Naive thymus-derived CD8-positive, alpha-beta T cell (primary cell): ENCODE data around the gene ABCD1. TPM values are rescaled to one million over a fixed set of nuclear protein-coding genes. Genes with fewer than 3 reads are reported as not detected.
"Not testable (repeated sequence)": the region's sequence is repeated elsewhere in the genome, so short reads cannot be mapped to it uniquely, and the experiment has no call there.

Experiments used
- ATAC-seq, 2 donors: fragments of 150-1000 bp; cut with Tn5 transposase in 1 of 2; sonication (Bioruptor Pico), chemical (Tn5 transposase) in 1 of 2; 1 replicate in 1 of 2; 2 replicates in 1 of 2; pipeline ENCODE4 v1.10.0; 2021; ENCODE audit warnings: mild to moderate bottlenecking in 2 of 2, moderate library complexity in 2 of 2
- POLR2A ChIA-PET: fragments of 350-600 bp; sonication (Branson Sonifier 250); formaldehyde crosslinking; loops from one replicate; lab custom pipeline; 2021; ENCODE audit warnings: antibody characterized with exemption; lab: Charles Lee
- DNase-seq, 10 donors: peaks; one replicate each; pipeline versions ENCODE4 v3.0.0 to v3.0.0-alpha.2; 2020 to 2022
- H3K27ac Mint-ChIP-seq, 10 donors: one replicate each; pipeline ENCODE4 v1.8.0; 2020 to 2022; ENCODE audit warnings: mild to moderate bottlenecking in 10 of 10, mixed read lengths in 10 of 10, moderate library complexity in 4 of 10, inconsistent platforms in 1 of 10
- H3K27me3 Mint-ChIP-seq, 5 donors: one replicate each; pipeline ENCODE4 v1.8.0; 2021 to 2022; ENCODE audit warnings: mixed read lengths in 5 of 5
- H3K36me3 Mint-ChIP-seq, 3 donors: one replicate each; pipeline ENCODE4 v1.8.0; 2020 to 2022; ENCODE audit warnings: mixed read lengths in 3 of 3, mild to moderate bottlenecking in 2 of 3, inconsistent platforms in 1 of 3
- H3K4me1 Mint-ChIP-seq, 4 donors: one replicate each; pipeline ENCODE4 v1.8.0; 2021 to 2022; ENCODE audit warnings: mixed read lengths in 4 of 4
- H3K4me3 Mint-ChIP-seq, 10 donors: one replicate each; pipeline ENCODE4 v1.8.0; 2020 to 2022; ENCODE audit warnings: mild to moderate bottlenecking in 10 of 10, mixed read lengths in 10 of 10, moderate library complexity in 6 of 10, inconsistent platforms in 1 of 10
- H3K9me3 Mint-ChIP-seq, 9 donors: one replicate each; pipeline ENCODE4 v1.8.0; 2020 to 2022; ENCODE audit warnings: mixed read lengths in 9 of 9, mild to moderate bottlenecking in 3 of 9, inconsistent platforms in 1 of 9, moderate library complexity in 1 of 9
- polyA plus RNA-seq, 3 donors: library from polyadenylated mRNA; unstranded; fragments of 300-500 nt; fragmentation: Illumina TruSeq; gene quantifications; one replicate each; pipeline ENCODE4 v1.2.3, GENCODE V29; 2021
- total RNA-seq, 8 experiments: library from RNA in 2 of 8; stranded (reverse) in 2 of 8; gene quantifications; one replicate each; pipeline ENCODE4 v1.2.3 and lab custom pipeline; 2021 to 2026

The ABCD1 gene
- total RNA-seq (1 to 10 TPM; 5.8 to 7.3 TPM), polyA plus RNA-seq (1 to 10 TPM; 1.1 to 2.1 (median 2.0) TPM), total RNA-seq (lab: John Stamatoyannopoulos, UW) (5.5 to 15.1 (median 8.9) reads per million in 6 experiments)

DNA sequence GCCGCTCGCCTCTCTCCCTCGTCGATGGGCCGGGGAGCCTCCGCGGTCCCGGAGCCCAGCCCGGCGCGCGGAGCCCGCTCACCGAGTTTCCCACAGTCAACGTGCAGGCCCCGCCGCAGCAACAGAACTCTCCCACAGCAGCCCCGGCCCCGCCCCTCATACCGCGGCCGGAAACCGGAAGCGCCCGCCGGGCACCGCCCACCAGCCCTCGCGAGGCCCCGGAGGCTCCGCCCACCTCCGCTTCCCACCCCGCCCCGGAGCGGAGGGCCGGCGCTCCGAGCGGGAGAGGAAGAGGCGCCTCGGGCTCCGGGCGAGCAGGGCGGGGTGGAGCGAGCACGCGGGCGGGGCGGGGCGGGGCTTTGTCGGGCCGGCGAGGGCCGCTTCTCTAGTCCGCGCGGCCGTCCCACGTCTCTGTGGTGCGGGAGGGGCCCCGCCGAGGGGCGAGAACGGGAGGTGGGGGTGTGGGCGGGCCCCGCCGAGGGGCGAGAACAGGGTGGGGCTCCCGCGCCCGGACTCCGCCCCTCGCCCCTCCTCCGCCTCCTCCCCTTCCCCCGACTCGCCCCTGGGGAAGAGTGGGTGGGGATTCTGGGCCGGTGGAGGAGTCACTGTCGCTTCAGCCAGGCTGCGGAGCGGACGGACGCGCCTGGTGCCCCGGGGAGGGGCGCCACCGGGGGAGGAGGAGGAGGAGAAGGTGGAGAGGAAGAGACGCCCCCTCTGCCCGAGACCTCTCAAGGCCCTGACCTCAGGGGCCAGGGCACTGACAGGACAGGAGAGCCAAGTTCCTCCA lies at the start of gene ABCD1, which contains the start of gene BCAP31:
TSS of gene ABCD1 (plus strand) at position 605 of the 787 bp plus-strand sequence. CDS start 411 bp downstream, outside the sequence.
TSS of gene BCAP31 (minus strand) at position 136 of the 787 bp plus-strand sequence. CDS start 1,143 bp downstream, outside the sequence.
- H3K4me3 Mint-ChIP-seq, result peak within 1 kb of the TSS; percentile 77 to 92 (median 86)
- DNase-seq (peak; percentile 80 to 92 (median 88)), ATAC-seq (peak; percentile 66 to 76)
- H3K27me3 Mint-ChIP-seq, result no peaks in the 10 kb centered on the region
- no peaks in the 10 kb centered on the region for H3K9me3 Mint-ChIP-seq
- POLR2A ChIA-PET, result interaction anchor here (0.6 to 0.8 kb wide), 3 partner anchors 155 to 818 kb away, joined by 3 to 5 read pairs (median 4); no protein-coding TSS in a partner anchor
- H3K36me3 Mint-ChIP-seq, result peaks cover 0 to 20% (median 2%) of the 10 kb centered on the region in 3 donors
- peaks cover 3 to 47% (median 35%) of the 10 kb centered on the region in 4 donors for H3K4me1 Mint-ChIP-seq
- H3K27ac Mint-ChIP-seq, result peak within 1 kb of the TSS; percentile 31 to 92 (median 83)

DNA sequence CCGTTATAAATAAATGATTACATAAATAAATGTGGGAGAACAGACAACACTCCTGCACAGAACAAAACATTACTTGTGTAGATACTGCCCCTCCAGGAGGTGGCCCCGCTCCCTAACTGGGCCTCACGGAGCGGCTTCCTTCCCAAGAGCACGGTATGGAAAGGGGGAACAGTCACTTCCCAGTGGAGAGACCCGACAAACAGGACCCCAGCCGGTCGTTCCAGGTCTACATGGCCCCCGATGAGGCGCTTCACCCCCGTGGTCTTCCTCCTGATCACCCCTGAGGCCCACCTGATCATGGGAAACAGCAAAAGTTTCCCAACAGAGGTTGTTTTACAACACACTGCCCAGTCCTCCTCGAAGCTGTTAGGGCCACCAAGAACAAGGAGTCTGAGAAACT lies 43.5 kb upstream of the ABCD1 start:
- ATAC-seq (no peak), DNase-seq (no peak)
- H3K9me3 Mint-ChIP-seq, result peaks cover 0 to 5% (median 0%) of the 10 kb centered on the region in 9 donors
- POLR2A ChIA-PET, result no interaction called here
- H3K4me1 Mint-ChIP-seq, result no peaks in the 10 kb centered on the region
- no peak overlapping the region for H3K4me3 Mint-ChIP-seq
- H3K27me3 Mint-ChIP-seq, result peaks cover 0 to 6% (median 3%) of the 10 kb centered on the region in 5 donors
- no peaks in the 10 kb centered on the region for H3K36me3 Mint-ChIP-seq
- no peak overlapping the region for H3K27ac Mint-ChIP-seq

DNA sequence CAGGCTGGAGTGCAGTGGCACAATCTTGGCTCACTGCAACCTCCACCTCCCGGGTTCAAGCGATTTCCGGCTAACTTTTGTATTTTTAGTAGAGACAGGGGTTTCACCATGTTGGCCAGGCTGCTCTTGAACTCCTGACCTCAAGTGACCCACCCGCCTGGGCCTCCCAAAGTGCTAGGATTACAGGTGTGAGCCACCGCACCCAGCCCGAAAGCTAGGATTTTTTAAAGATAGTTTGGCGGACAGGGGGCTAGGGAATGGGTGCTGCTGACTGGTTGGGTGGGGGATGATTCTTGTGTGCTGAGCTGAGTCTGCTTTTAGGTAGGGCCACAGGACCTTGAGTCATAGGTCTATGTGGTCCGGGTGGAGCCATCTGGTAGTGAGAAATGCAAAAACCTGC lies 41.2 kb upstream of the ABCD1 start:
- H3K27me3 Mint-ChIP-seq, result peaks cover 0 to 12% (median 5%) of the 10 kb centered on the region in 5 donors
- H3K27ac Mint-ChIP-seq, H3K36me3 Mint-ChIP-seq, H3K9me3 Mint-ChIP-seq, H3K4me3 Mint-ChIP-seq, ATAC-seq, H3K4me1 Mint-ChIP-seq, DNase-seq: not testable (repeated sequence)
- POLR2A ChIA-PET, result interaction anchor here (0.6 kb wide), 1 partner anchor 819 kb away, joined by 7 read pairs; no protein-coding TSS in a partner anchor

DNA sequence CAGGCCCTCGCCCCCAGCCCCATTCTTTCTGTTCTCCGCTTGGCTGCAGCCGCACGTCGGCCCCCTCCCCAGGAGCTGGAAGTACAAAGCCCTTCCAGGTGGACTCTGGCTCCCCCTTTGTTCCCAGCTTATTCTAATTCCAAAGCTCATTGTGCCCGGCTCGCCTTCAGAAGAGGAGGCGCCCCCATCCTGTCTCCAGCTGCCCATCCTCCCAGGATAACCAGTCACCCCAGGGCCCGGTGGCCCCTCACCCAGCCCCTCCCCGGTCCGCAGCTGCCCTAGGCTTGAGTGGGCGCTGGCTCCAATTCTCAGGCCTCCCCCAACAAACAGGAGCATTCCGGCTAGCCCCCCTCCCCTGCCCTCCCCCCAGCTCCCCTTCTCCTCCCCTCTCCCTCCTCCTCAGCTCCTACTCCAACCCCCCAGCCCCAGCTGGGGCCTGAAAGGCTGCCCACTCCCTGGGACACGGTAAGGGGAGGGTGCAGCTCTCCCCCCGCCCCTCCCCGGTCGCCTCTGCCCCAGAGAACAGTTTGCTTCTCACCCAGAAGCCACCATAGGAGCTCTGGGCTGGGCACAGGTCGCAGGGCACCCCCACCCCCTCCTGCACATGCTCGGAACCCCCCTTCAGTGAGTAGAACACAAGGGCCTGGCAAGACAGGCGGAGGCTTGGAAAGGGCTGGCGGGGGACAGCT lies 40.0 kb upstream of the ABCD1 start:
- peaks cover 0 to 6% (median 0%) of the 10 kb centered on the region in 4 donors for H3K4me1 Mint-ChIP-seq
- POLR2A ChIA-PET, result no interaction called here
- peaks cover 0 to 5% (median 0%) of the 10 kb centered on the region in 9 donors for H3K9me3 Mint-ChIP-seq
- no peak overlapping the region for H3K27ac Mint-ChIP-seq
- no peaks in the 10 kb centered on the region for H3K36me3 Mint-ChIP-seq
- ATAC-seq, result no peak
- DNase-seq, result peak in 1 of 10 donors; percentile 23
- no peak overlapping the region for H3K4me3 Mint-ChIP-seq
- peaks cover 0 to 12% (median 2%) of the 10 kb centered on the region in 5 donors for H3K27me3 Mint-ChIP-seq

DNA sequence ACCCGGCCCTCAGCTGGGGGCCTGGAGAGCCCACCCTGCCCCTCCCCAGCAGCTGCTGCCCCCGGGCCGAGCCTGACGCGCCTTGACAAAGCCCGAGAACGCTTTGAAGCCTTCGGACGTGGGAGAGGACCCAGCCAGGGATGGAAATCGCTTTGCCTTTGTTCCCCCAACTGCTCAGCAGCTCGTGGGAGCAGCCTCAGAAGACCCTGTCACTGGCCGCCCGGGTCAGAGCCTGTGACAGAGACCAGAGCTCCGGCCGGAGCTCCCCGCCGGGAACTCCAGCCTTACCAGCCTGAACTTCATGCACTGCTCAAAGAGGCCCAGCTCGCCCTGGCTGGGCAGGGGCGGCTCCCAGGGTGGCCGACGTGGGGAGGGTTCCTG lies 39.5 kb upstream of the ABCD1 start:
- peak in 1 of 10 donors; percentile 8 for DNase-seq
- H3K9me3 Mint-ChIP-seq, result peaks cover 0 to 5% (median 0%) of the 10 kb centered on the region in 9 donors
- H3K27ac Mint-ChIP-seq, result no peak overlapping the region
- no peak for ATAC-seq
- peaks cover 0 to 12% (median 4%) of the 10 kb centered on the region in 5 donors for H3K27me3 Mint-ChIP-seq
- peaks cover 0 to 6% (median 0%) of the 10 kb centered on the region in 4 donors for H3K4me1 Mint-ChIP-seq
- no peaks in the 10 kb centered on the region for H3K36me3 Mint-ChIP-seq
- H3K4me3 Mint-ChIP-seq, result no peak overlapping the region
- POLR2A ChIA-PET, result no interaction called here

DNA sequence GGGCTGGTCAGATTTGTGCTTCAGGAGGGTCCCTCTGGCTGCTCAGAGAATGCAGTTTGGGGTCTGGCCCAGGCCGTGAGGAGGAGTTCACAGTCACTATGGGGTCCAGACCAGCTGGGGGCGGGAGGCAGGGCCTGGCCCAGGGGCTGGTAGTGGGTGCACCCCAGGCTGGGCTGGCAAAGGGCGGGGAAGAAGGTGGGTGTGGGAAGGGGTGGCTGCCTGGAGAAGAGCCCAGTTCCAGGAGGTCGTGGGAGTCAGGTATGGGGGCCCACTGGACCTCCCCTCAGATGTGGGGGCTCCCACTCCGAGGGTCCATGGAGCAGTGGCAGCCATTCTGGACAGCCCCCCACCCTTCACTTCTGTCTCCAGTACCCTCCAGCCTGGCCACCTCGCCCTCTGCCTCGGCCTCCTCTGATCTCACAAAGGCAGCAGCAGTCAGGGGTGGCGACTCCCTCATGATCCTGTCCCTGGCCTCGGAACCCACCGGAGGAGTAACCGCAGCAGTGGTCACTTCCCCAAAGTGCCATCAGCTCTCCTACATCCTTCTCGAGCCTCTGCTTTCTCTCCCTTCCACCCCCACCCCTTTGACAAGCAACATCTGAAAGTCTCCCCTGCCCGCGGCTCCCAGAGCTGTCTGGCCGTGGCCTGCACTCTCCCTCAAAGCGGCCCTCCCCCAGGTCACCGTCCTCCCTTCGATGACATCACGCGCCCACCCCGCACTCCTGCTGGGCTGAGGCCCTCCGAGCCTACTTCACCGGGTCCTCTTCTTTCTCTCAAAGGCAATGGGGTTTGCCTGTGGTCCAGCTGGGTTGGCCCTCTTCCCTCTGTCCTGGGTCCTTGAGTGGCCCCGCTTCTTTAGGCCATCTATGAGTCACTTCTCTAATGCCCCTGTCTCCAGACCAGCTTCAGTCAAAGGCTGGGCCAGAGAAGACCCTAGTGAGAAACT lies 38.6 kb upstream of the ABCD1 start:
- Mint-ChIP-seq H3K27ac (no peak overlapping the region), H3K4me3 (peak overlapping the region in 5 of 10 donors; percentile 7 to 79 (median 48)), H3K36me3 (no peaks in the 10 kb centered on the region), H3K9me3 (peaks cover 0 to 5% (median 0%) of the 10 kb centered on the region in 9 donors), H3K4me1 (peaks cover 0 to 6% (median 0%) of the 10 kb centered on the region in 4 donors), H3K27me3 (peaks cover 0 to 12% (median 4%) of the 10 kb centered on the region in 5 donors)
- POLR2A ChIA-PET, result no interaction called here
- DNase-seq, result peak in 1 of 10 donors; percentile 31
- no peak for ATAC-seq

DNA sequence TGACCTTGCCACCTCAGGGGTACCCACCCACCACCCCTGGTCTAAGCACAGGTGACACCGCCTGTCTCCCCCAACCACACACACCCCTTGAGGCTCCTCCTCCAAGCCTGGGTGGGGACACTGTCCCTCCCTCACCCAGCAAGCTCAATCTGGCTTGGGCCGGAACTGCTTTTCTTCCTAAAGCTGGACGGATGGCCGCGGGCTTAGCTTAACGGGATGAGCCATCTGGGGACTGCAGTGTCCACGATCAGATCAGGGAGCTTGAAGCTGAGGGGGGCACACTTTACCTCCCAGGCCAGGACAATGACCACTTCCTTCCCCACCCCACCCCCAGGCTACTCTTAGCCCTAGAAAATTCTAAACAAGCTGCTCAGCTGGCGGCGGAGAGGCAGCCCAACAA lies 37.9 kb upstream of the ABCD1 start:
- Mint-ChIP-seq H3K27me3 (peaks cover 0 to 12% (median 4%) of the 10 kb centered on the region in 5 donors), H3K36me3 (no peaks in the 10 kb centered on the region), H3K9me3 (peaks cover 0 to 5% (median 0%) of the 10 kb centered on the region in 9 donors), H3K4me1 (peaks cover 0 to 6% (median 0%) of the 10 kb centered on the region in 4 donors), H3K4me3 (peak overlapping the region in 6 of 10 donors; percentile 19 to 79 (median 42)), H3K27ac (peak overlapping the region in 1 of 10 donors; percentile 33)
- POLR2A ChIA-PET, result interaction anchor here (0.6 kb wide), 1 partner anchor 745 kb away, joined by 3 read pairs; no protein-coding TSS in a partner anchor
- no peak for ATAC-seq
- DNase-seq, result no peak

DNA sequence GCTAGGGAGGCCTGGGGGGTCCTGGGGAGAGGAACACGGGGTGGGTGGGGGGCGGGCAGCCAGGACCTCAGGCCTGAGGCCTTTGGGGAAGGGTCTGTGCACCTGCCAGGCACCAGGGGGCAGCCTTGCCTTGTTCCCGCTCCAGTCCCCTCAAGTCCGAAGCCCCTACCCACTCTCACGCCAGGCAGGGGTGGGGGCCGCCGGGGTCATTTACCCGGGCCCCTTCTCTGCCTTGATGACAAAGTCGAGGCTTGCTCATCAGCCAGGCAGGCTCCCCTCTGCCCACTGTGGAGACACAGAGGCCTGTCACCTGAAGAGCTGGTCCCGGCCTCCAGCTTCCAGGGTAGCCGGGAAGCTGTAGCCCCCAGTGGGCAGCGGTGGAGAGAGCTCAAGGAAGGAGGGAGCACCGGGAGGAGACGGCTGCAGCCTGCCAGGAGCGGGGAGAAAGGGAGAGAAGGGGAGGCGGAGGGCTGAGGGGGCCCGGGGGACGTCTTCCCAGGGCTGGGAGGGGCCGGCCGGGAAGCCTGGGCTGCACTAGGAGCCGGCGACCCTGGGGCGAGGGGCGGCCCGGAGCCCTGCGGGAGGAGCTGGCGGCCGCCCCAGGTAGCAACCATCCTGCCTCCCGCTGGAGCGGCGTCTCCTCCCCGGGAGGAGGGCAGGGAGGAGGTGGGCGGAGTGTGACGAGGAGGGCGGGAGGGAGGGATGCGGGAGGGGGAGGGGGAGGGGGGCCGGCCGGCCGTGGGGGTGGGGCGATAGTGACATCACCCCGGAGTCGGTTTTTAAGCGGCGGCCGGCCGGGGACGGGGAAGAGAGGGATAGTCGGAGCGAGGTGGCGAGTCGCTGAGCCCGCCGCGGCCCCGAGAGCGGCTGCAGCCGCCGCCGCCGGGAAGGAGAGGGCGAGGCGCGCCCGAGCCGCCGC lies 37.3 kb upstream of the ABCD1 start, which contains the start of gene SLC6A8:
TSS of gene SLC6A8 (plus strand) at position 806 of the 919 bp plus-strand sequence. CDS start 649 bp downstream, outside the sequence.
- DNase-seq (peak in 4 of 10 donors; percentile 15 to 56 (median 23)), ATAC-seq (peak; percentile 46 to 54)
- POLR2A ChIA-PET, result interaction anchor here (0.6 kb wide), 2 partner anchors 33 to 746 kb away, joined by 3 read pairs; no protein-coding TSS in a partner anchor
- Mint-ChIP-seq H3K27me3 (peaks cover 0 to 12% (median 4%) of the 10 kb centered on the region in 5 donors), H3K9me3 (peaks cover 0 to 5% (median 0%) of the 10 kb centered on the region in 9 donors), H3K4me1 (peaks cover 0 to 6% (median 0%) of the 10 kb centered on the region in 4 donors), H3K4me3 (peak within 1 kb of the TSS; percentile 62 to 90 (median 74)), H3K27ac (peak within 1 kb of the TSS in 3 of 10 donors; percentile 56 to 74 (median 73)), H3K36me3 (no peaks in the 10 kb centered on the region)

DNA sequence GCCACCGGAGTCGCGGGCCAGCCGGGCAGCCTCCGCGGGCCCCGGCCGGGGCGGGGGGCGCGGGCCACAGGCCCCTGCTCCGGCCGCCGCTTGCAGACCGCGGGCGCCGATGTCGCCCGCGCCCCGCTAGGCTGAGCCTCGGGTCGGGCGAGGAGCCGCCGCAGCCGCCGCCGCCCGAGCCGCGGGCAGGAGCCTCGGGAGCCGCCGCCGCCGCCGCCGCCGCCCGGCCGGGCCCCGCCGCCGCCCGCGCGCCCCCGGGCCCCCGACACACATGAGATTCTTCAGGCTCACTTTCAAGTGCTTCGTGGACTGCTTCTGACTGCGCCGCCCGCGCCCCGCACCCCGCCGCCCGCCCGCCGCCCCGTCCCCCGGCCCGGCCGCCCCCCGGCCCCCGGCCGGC lies 36.6 kb upstream of the ABCD1 start:
- H3K27ac Mint-ChIP-seq, result no peak overlapping the region
- peaks cover 0 to 6% (median 0%) of the 10 kb centered on the region in 4 donors for H3K4me1 Mint-ChIP-seq
- POLR2A ChIA-PET, result no interaction called here
- DNase-seq (no peak), ATAC-seq (peak; percentile 39 to 56)
- H3K9me3 Mint-ChIP-seq, result peaks cover 0 to 5% (median 0%) of the 10 kb centered on the region in 9 donors
- H3K4me3 Mint-ChIP-seq, result no peak overlapping the region
- no peaks in the 10 kb centered on the region for H3K36me3 Mint-ChIP-seq
- peaks cover 0 to 12% (median 4%) of the 10 kb centered on the region in 5 donors for H3K27me3 Mint-ChIP-seq

DNA sequence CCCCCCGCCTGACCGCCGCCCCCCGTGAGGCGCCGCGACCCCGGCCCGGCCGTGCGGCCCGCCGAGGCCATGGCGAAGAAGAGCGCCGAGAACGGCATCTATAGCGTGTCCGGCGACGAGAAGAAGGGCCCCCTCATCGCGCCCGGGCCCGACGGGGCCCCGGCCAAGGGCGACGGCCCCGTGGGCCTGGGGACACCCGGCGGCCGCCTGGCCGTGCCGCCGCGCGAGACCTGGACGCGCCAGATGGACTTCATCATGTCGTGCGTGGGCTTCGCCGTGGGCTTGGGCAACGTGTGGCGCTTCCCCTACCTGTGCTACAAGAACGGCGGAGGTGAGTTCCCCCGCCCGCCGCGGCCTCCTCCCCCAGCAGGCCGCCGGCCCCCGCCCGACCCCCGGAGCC lies 36.1 kb upstream of the ABCD1 start:
- H3K4me3 Mint-ChIP-seq, result no peak overlapping the region

More for the DNA sequence above, 36.1 kb upstream of the ABCD1 start:
- ATAC-seq (no peak), DNase-seq (no peak)
- POLR2A ChIA-PET, result no interaction called here
- peaks cover 0 to 3% (median 0%) of the 10 kb centered on the region in 9 donors for H3K9me3 Mint-ChIP-seq
- peaks cover 0 to 6% (median 0%) of the 10 kb centered on the region in 4 donors for H3K4me1 Mint-ChIP-seq
- no peaks in the 10 kb centered on the region for H3K36me3 Mint-ChIP-seq
- peaks cover 0 to 12% (median 4%) of the 10 kb centered on the region in 5 donors for H3K27me3 Mint-ChIP-seq
- H3K27ac Mint-ChIP-seq, result no peak overlapping the region
